ENCODE data around the gene TMEM61.

GRCh38 chr1:55037733-55038551 is 57.5 kb downstream of the TMEM61 start:
- TF ChIP-seq CTCF (IDR thresholded peaks at IDR 0.05; ENCODE audit: insufficient read depth, low read length, poor library complexity, severe bottlenecking) (no peak), EZH2phosphoT487 (conservative IDR thresholded peaks at IDR 0.05; ENCODE audit: low read length) (no peak)

Measured in SU-DHL-6 (cell line).